ENCODE data around the gene MALRD1.

The MALRD1 gene

GRCh38 chr10:19168584-19168983 is 120.0 kb downstream of the MALRD1 start:
- TF ChIP-seq CTCF (IDR thresholded peaks at IDR 0.05; ENCODE audit: extremely low read depth, missing control alignments), result no peak
- no peak for DNase-seq (ENCODE audit: low spot score)

GRCh38 chr10:19169041-19169440 is 120.4 kb downstream of the MALRD1 start:
- no peak for DNase-seq (ENCODE audit: low spot score)
- TF ChIP-seq CTCF (IDR thresholded peaks at IDR 0.05; ENCODE audit: extremely low read depth, missing control alignments), result no peak

GRCh38 chr10:19169684-19170083 is 121.1 kb downstream of the MALRD1 start:
- no peak for DNase-seq (ENCODE audit: low spot score)
- no peak for TF ChIP-seq CTCF (IDR thresholded peaks at IDR 0.05; ENCODE audit: extremely low read depth, missing control alignments)

- no peak for DNase-seq (ENCODE audit: low spot score)
- TF ChIP-seq CTCF (IDR thresholded peaks at IDR 0.05; ENCODE audit: extremely low read depth, missing control alignments), result no peak
These were observed 130.1 kb downstream of the MALRD1 start for GRCh38 chr10:19178675-19179074.

- no peak for DNase-seq (ENCODE audit: low spot score)
- TF ChIP-seq CTCF (IDR thresholded peaks at IDR 0.05; ENCODE audit: extremely low read depth, missing control alignments), result no peak
These were observed 136.3 kb downstream of the MALRD1 start for GRCh38 chr10:19184891-19185290.

GRCh38 chr10:19194866-19195265 is 146.3 kb downstream of the MALRD1 start:
- TF ChIP-seq CTCF (IDR thresholded peaks at IDR 0.05; ENCODE audit: extremely low read depth, missing control alignments), result no peak
- no peak for DNase-seq (ENCODE audit: low spot score)

GRCh38 chr10:19195698-19196097 is 147.1 kb downstream of the MALRD1 start:
- no peak for TF ChIP-seq CTCF (IDR thresholded peaks at IDR 0.05; ENCODE audit: extremely low read depth, missing control alignments)
- no peak for DNase-seq (ENCODE audit: low spot score)
